Measurements from ENCODE around the gene RANBP17.

GRCh38 chr5:170844651-170845050 is 17.2 kb upstream of the RANBP17 start:
- no peak for TF ChIP-seq CTCF (conservative IDR thresholded peaks at IDR 0.05 in 1 of 2, IDR thresholded peaks at IDR 0.05 in 1 of 2; ENCODE audit: extremely low read depth in 1 of 2, insufficient read depth in 1 of 2, low read depth in 1 of 2, low read length in 2 of 2)
- TF ChIP-seq EZH2 (IDR thresholded peaks at IDR 0.05; ENCODE audit: borderline replicate concordance, low read length), result no peak

All from mammary epithelial cell (primary cell).